Mesothelial cell of epicardium (in vitro differentiated cells): ENCODE measurements around the gene PCYT1A. TPM values are rescaled to one million over a fixed set of nuclear protein-coding genes. Genes with fewer than 3 reads are reported as not detected.

Source experiments
- DNase-seq, 2 experiments: peaks; one replicate each; pipeline ENCODE4 v3.0.0; 2021; ENCODE audit warnings: low spot score in 2 of 2; ENCODE audit not compliant: unreplicated experiment in 2 of 2
- H3K27ac Mint-ChIP-seq: 2 replicates; pipeline ENCODE4 v1.8.0; 2021; ENCODE audit warnings: mixed read lengths
- H3K27me3 Mint-ChIP-seq: 2 replicates; pipeline ENCODE4 v1.8.0; 2021; ENCODE audit warnings: low read depth, mixed read lengths
- H3K36me3 Mint-ChIP-seq: 2 replicates; pipeline ENCODE4 v1.8.0; 2021; ENCODE audit warnings: mixed read lengths
- H3K4me1 Mint-ChIP-seq: 2 replicates; pipeline ENCODE4 v1.8.0; 2021; ENCODE audit warnings: mixed read lengths
- H3K4me3 Mint-ChIP-seq: 2 replicates; pipeline ENCODE4 v1.8.0; 2021; ENCODE audit warnings: mild to moderate bottlenecking, moderate library complexity, mixed read lengths
- H3K9me3 Mint-ChIP-seq: 2 replicates; pipeline ENCODE4 v1.8.0; 2021; ENCODE audit warnings: mixed read lengths
- total RNA-seq: library from RNA; stranded (reverse); gene quantifications from 3 replicates; pipeline ENCODE4 v1.2.1, GENCODE V29; 2021
- TF ChIP-seq, protein P1 (sequence below): fragments of 200-600 bp; sonication (generic); IDR thresholded peaks from one replicate; pipeline ENCODE4 v1.5.0; 2021; ENCODE audit warnings: antibody characterized with exemption; ENCODE audit not compliant: unreplicated experiment

PCYT1A gene
- total RNA-seq, 1 donor from 2014 or later: 40.0 TPM

DNA sequence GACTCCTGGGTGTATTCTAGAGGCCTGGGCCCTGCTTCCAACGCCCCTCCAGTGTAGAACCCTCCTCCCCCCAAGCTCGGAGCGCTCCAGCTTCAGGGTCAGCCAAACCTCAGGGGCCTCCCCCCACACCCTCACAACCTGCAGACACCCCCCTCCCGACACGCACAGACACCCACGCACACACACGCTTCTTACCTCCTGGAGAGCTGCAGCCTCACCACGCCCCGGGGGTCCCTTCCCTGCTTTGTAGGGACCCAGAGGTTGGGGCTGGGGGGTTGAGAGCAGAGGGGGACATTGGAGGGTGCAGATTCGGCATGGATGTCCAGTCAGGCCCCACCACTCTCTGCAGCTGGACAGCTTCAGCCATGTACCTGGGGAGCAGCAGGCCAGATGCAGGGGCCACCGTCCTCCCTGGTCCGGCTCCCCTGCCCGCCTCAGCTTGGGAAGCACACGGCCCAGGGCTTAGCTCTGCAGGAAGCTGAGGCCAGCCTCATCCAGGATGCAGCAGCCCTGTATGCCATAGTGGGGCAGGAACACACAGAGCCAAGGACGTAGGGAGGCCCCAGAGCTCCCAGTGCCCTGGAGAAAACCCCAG, 89.3 kb downstream of the PCYT1A start:
- Mint-ChIP-seq H3K36me3 (no peaks in the 10 kb centered on the region), H3K27me3 (peaks cover 2% of the 10 kb centered on the region), H3K4me1 (no peaks in the 10 kb centered on the region), H3K9me3 (no peaks in the 10 kb centered on the region), H3K4me3 (no peak overlapping the region), H3K27ac (no peak overlapping the region)
- no peak for DNase-seq
- TF ChIP-seq, protein P1, sequence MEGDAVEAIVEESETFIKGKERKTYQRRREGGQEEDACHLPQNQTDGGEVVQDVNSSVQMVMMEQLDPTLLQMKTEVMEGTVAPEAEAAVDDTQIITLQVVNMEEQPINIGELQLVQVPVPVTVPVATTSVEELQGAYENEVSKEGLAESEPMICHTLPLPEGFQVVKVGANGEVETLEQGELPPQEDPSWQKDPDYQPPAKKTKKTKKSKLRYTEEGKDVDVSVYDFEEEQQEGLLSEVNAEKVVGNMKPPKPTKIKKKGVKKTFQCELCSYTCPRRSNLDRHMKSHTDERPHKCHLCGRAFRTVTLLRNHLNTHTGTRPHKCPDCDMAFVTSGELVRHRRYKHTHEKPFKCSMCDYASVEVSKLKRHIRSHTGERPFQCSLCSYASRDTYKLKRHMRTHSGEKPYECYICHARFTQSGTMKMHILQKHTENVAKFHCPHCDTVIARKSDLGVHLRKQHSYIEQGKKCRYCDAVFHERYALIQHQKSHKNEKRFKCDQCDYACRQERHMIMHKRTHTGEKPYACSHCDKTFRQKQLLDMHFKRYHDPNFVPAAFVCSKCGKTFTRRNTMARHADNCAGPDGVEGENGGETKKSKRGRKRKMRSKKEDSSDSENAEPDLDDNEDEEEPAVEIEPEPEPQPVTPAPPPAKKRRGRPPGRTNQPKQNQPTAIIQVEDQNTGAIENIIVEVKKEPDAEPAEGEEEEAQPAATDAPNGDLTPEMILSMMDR: no peak

DNA sequence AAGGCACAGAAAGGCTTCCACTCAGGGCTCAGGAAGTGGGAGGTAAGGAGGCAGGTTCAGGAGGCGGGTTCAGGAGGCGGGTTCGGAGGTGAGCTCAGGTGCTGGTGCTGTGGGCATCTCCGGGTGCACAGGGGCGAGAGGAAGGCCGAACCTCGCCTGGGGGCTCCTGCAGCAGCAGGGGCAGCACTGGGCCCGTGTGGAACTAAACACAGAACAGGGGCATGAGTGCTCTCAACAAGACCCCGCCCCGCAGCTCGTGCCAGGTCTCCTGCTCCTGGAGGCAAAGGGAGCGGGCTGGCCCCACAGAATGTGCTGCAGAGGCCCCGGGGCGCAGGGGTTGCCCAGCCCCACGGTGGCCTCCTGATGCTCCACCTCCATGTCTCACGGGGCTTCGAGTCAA, 90.0 kb downstream of the PCYT1A start:
- no peaks in the 10 kb centered on the region for H3K36me3 Mint-ChIP-seq
- no peaks in the 10 kb centered on the region for H3K9me3 Mint-ChIP-seq
- no peak overlapping the region for H3K4me3 Mint-ChIP-seq
- no peak overlapping the region for H3K27ac Mint-ChIP-seq
- TF ChIP-seq, protein P1: no peak
- peaks cover 4% of the 10 kb centered on the region for H3K4me1 Mint-ChIP-seq
- DNase-seq: no peak
- H3K27me3 Mint-ChIP-seq: no peaks in the 10 kb centered on the region

DNA sequence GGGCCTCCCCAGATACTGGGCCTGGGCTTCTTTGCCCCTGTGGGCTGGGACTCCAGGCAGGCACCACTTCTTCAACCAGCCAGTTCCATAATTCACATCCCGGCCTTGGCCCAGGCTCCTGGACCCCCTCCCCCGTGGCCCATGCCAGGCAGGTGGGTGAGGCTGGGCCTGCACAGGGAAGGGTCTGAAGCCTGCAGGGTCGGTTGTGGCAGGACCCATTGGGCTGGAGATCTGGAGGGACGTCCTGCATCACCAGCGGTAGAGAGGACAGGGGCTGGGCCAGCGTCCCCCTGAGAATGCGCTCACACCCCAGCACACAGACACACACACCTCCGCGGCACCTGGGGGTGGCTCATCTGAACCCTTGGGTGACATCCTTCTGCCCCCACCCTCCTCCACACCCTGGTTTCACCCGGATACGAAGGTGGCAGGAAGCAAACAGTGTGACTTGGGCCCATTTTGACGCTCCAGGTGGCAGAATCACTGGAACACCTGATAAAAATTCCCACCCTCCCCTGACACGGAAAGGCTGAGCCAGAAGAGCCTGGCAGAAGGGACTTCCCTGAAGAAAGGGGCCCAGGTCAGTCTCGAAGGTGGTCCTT, 91.8 kb downstream of the PCYT1A start:
- Mint-ChIP-seq H3K4me1 (peaks cover 7% of the 10 kb centered on the region), H3K9me3 (no peaks in the 10 kb centered on the region), H3K36me3 (no peaks in the 10 kb centered on the region), H3K4me3 (no peak overlapping the region), H3K27ac (no peak overlapping the region), H3K27me3 (no peaks in the 10 kb centered on the region)
- TF ChIP-seq, protein P1: no peak
- DNase-seq: no peak

DNA sequence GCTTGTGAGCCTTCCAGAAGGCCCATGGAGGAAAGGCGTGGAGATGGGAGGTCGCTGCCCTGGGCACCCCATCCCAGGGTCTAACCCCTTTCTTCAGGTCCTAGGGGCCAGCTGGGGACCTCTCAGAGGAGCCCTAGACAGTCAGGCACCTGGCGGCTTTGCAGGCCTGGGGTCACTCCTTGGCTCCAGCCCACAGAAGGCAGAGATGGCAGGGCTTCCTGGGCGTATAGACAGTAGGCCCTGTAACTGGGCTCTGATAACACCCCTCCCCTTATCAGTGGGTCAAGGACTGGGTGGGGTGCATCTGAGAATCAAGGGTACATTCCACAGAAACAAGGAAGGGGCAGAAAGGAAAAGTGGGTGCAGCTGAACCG, 93.0 kb downstream of the PCYT1A start:
- Mint-ChIP-seq H3K9me3 (no peaks in the 10 kb centered on the region), H3K36me3 (no peaks in the 10 kb centered on the region), H3K4me3 (no peak overlapping the region), H3K27ac (no peak overlapping the region), H3K27me3 (no peaks in the 10 kb centered on the region), H3K4me1 (peaks cover 7% of the 10 kb centered on the region)
- DNase-seq: no peak
- TF ChIP-seq, protein P1: no peak

DNA sequence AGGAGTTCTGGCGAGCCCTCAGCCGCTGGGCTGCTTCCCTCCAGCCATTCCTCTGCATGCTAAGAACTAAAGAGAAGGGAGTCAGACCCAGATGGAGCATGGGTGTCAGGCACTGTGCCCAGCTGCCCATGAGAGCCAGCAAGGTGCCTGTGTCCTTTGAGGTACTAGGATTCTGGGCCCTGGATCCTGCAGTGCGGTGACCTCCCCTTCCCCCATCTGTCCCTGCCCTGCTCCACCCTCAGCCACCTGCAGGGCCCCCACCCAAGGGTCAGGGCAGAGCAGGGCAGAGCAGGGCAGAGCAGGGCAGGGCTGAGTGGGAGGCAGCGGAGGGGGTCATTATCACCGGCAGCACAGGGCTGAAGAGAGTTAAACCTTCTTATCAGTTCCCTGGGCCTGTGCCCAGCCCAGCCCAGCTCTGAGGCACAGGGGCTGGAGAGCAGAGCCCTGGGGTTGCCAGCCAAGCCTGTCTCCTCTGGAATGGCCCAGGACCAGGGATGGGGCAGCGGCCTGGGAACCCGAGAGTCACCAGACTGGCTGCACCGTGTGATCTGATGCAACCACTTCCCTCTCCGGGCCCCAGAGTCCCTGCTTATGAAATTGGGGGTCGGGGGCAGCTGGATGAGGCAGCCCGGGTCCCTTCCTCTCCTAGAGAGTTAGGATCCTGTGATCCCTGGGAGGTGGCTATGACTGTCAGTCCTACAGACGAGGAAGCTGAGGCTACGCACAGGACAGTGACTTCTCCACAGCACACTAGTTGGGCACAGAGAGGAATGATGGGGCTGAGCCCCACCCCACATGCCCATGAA, 93.6 kb downstream of the PCYT1A start:
- DNase-seq: no peak
- Mint-ChIP-seq H3K36me3 (no peaks in the 10 kb centered on the region), H3K27me3 (no peaks in the 10 kb centered on the region), H3K4me3 (no peak overlapping the region), H3K27ac (no peak overlapping the region), H3K9me3 (no peaks in the 10 kb centered on the region), H3K4me1 (peaks cover 7% of the 10 kb centered on the region)
- TF ChIP-seq, protein P1: no peak
